PC-3 (cell line): ENCODE data around the gene CFAP161.

ENCODE experiments used
- CTCF ChIP-seq: fragments of 300-600 bp; sonication (generic); conservative IDR thresholded peaks from 2 replicates; pipeline ENCODE4 v1.5.1; 2017; ENCODE audit warnings: antibody characterized with exemption, low read depth, mild to moderate bottlenecking, low read length
- EZH2 ChIP-seq: fragments of 300-600 bp; sonication (generic); IDR thresholded peaks from one replicate; pipeline ENCODE4 v1.6.1; 2017; ENCODE audit warnings: antibody characterized with exemption, mild to moderate bottlenecking, low read length; ENCODE audit not compliant: unreplicated experiment
- EZH2phosphoT487 ChIP-seq: fragments of 300-600 bp; sonication (generic); IDR thresholded peaks from 2 replicates; pipeline ENCODE4 v1.6.1; 2018; ENCODE audit warnings: mild to moderate bottlenecking, antibody characterized with exemption, low read length, borderline replicate concordance

- no peak for TF ChIP-seq CTCF
- no peak for TF ChIP-seq EZH2
- TF ChIP-seq EZH2phosphoT487, result no peak
Measured at GRCh38 chr15:81105545-81105944, 28.5 kb upstream of the CFAP161 start.
